Activated CD4-positive, alpha-beta T cell treated with anti-CD3 and anti-CD28 coated beads, Interleukin-2, amount 50 U/mL, for 48 hours (primary cell): Measurements from ENCODE around the gene TNRC18.
"Not testable (repeated sequence)": the region's sequence is repeated elsewhere in the genome, so short reads cannot be mapped to it uniquely, and the experiment has no call there.

Source experiments
- DNase-seq, 2 experiments: peaks; one replicate each; pipeline ENCODE4 v3.0.0-alpha.2; 2020

TNRC18 gene

GRCh38 chr7:5313076-5313885 lies 110.4 kb downstream of the TNRC18 start:
- DNase-seq: not testable (repeated sequence)

DNA sequence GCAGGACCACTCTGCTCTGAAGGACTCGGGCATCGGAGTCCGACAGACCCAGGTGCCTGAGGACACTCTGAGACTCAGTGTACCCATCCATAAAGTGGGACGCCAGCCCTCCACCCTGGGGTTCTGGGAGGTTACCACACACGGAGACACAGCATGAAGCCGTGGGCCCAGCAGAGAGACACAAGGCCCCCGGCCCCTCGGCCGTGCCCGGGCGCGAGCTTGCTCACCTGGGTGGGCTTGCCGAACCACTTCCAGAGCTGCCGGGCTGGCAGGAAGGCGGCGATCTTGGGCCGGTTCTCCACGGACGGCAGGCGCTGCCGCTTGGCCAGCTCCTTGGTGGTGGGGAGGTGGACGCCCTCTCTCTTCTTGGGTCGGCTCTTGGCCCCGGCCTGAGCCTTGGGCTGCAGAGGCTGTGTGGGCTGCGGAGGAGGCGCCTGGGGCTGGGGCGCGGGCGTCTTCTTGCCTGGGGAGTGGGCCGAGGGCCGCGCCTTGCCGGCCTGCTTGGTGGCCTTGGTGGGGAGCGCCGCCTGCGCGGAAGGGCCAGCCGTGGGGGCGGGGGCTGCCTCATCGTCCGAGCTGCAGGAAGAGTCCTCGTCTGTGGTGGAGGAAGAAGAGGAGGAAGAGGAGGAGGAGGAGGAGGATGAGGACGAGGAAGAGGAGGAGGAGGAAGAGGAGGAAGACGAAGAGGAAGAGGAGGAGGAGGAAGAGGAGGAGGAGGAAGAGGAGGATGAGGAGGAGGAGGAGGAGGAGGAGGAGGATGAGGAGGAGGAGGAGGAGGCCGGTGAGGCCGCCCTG lies 111.2 kb downstream of the TNRC18 start:
- DNase-seq: not testable (repeated sequence)

GRCh38 chr7:5310822-5311405 lies 112.7 kb downstream of the TNRC18 start:
- DNase-seq: no peak

- no peak for DNase-seq
These were observed 114.5 kb downstream of the TNRC18 start for GRCh38 chr7:5309146-5309545.

DNA sequence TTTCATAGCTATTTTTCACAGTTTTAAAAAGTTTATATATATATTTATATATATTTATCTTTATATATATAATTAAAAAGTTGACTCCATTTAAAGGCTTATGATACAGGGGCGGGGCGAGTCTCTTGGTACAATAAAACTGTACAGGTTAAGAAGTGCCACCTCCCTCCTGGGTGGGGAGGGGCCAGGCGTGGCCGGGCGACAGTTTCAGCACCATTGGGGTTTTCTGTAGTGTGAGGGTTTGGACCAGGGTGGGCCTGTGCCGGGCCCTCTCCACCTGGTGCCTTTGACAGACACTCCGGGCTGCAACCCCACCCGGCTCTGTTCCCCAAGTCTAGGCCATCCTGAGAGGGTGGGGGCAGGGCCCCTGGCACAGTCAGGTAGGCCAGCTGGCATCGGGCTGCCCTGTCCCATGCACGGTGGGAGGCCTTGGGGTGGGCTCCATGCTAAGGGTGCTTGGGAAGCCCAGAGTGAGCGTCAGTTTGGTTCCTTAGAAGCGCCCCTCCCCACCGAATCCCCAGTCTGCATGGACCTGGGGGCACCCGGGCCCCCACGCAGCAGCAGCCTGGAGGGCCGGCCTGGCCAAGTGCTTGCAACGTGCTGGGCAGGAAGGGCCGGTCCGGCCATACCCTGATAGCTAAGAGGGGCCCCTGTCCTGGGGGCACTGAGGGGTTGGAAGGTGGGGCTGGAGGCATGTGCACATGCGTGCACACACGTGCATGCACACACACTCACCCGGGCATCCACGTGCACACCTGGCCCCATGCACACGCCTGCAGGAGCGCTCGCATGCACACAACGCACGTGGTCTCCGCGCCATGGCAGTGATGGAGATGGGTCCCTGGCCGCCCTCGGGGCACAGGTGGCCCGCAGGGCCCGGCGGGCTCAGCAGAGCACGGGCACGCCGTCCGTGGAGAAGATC lies 116.2 kb downstream of the TNRC18 start:
- DNase-seq: not testable (repeated sequence)

DNA sequence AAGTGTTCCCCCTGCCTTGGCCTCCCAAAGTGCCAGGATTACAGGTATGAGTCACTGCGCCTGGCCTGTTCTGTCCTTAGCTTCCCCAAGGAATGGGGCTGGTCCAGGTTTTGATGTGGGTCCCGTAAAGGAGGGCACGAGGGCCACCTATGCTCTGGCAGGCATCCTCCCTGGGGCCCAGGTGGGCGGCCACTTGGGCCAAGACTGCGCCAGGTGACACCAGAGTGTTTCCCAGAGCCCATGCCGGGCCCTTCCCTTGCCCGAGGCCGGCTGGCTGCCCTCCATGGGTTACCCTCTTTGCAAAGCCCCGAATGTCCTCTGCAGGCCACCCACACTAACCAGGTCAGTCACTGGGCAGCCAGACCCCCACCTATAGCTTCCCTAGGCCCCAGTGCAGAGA lies 118.6 kb downstream of the TNRC18 start:
- DNase-seq: not testable (repeated sequence)

- DNase-seq: no peak
These were observed 119.8 kb downstream of the TNRC18 start for GRCh38 chr7:5303591-5304505.

GRCh38 chr7:5303061-5303460 lies 120.6 kb downstream of the TNRC18 start:
- no peak for DNase-seq

- DNase-seq: no peak
These were observed 121.1 kb downstream of the TNRC18 start for GRCh38 chr7:5302577-5302976.

GRCh38 chr7:5300366-5300765 lies 123.3 kb downstream of the TNRC18 start:
- DNase-seq: no peak

DNA sequence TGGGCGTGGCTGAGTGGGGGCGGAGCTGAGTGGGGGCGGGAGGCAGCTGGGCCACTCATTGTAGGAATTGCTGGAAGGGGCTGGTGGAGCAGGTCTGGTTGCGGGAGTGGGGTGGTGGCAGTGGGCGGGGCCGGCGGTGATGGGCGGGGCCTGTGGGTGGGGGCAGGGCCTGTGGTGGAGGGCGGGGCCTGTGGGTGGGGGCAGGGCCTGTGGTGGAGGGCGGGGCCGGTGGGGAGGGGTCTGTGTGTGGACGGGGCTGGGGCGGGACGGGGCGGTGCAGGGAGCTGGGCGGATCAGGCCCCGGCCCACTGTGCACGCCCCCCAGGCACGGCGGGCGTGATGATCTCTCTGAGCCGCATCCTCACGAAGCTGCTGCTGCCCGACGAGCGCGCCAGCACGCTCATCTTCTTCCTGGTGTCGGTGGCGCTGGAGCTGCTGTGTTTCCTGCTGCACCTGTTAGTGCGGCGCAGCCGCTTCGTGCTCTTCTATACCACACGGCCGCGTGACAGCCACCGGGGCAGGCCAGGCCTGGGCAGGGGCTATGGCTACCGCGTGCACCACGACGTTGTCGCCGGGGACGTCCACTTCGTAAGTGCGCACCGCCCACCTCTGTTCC lies 126.9 kb downstream of the TNRC18 start:
- DNase-seq: peak; percentile 61 to 62

DNA sequence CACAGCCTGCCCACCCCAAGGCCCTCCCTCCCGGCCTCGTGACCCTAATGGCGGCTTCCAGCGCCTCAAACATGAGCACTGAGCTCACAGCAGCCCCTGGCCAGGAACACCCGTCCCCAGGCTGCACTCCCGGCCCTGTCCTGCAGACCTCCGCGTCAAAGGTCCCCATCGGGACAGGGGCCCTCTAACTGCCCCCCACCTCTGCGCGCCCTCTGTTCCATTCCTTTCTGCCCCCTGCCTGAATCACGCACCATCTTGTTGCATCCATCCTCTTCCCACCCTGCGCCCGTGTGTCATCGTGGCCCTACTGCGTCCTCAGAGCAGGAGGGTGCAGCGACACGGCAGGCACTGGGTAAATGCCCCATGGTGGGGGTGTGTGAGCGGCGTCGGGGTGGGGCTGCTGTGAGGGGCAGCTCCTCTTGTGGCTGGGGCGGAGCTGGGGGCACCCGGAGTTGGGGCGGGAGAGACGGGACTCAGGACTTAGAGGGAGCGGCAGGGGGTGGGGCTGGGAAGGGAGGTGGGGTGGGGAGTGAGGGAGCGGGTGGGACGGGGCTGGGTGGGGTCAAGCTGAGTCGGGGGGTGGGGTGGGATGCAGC lies 127.5 kb downstream of the TNRC18 start:
- no peak for DNase-seq

GRCh38 chr7:5295039-5296014 lies 128.3 kb downstream of the TNRC18 start:
- no peak for DNase-seq

DNA sequence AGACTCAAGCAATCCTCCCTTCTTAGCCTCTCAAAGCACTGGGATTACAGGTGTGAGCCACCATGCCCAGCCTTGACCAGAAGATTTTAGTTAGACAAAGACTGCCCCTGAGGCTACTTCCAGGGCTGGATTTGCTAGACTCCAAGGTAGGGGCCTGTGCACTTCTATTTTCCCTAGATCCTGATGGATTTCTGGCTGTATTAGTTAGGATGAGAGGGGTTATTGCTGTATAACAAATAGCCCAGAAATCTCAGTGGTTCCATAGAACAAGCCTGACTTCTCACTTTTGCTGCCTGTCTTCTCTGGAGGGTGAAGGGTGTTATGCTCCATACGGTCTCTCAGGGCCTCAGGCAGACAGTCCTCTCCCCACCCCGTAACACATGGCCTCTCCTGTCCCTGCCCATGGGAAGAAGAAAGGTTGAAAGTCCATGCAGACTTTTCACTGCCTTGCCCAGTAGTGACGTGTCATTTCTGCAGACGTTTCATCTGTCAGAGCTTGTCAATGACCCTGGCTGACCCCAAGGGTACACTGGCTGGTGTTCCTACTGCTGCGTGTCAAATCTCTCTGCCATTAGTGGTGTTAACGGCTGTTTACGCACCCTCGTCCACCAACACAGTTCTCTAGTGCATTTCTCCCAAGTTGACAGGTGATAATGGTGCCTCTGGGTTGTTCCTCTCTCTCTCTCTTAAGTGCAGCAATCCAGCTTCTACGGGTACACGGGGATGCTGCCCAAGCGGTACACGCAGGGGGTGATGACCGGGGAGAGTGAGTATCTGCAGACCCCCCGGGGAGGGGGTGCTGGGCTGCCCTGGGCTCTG lies 129.3 kb downstream of the TNRC18 start:
- no peak for DNase-seq

DNA sequence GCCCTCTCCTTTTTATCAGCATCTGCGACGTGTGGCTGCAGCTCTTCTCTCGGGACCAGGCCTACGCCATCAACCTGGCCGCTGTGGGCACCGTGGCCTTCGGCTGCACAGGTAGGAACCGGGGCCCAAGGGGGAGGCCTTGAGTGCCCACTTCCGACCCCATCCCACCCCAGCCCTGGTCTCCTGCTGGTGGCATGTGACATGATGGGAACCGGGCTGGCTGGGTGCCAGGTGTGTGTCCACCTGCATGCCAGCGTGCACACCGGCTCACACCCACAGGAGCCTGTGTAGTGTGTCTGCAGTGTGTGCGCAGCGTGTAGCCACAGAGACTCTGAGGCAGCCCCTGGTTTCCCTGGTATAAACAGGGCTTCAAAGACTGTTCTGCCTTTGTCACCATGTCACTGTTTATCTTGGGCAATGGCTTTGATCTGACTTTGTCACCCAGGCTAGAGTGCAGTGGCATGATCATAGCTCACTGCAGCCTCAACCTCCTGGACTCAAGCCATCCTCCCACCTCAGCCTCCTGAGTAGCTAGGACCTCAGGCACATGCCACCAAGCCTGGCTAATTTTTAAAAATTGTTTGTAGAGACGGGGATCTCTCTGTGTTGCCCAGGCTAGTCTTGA lies 131.8 kb downstream of the TNRC18 start:
- DNase-seq: not testable (repeated sequence)

- no peak for DNase-seq
These were observed 132.3 kb downstream of the TNRC18 start for GRCh38 chr7:5291301-5291700.

DNA sequence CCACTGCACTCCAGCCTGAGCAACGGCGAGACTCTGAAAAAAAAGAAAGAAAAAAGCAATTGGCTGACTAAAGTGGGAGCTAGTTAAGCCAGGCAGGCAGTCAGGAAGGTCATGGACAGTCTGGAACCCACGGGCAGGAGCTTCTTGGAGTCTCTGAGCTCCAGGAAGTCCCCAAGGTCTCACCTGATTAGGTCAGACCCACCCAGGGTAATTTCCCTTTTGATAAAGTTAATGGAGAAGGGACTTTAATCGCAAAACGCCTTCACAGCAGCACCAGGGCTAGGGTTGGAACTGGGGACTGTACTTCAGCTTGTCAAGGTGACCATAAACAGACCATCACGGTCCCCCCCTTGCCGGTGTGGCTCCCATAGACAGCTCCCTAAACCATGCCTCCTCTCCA lies 134.3 kb downstream of the TNRC18 start:
- no peak for DNase-seq

- not testable (repeated sequence) for DNase-seq
These were observed 135.1 kb downstream of the TNRC18 start for GRCh38 chr7:5288560-5288959.
